Measurements from ENCODE around the gene IKBIP. TPM values are rescaled to one million over a fixed set of nuclear protein-coding genes. Genes with fewer than 3 reads are reported as not detected.

Gene IKBIP
- total and polyA plus RNA-seq, 9 of the 15 experiments (the other 6 are each of a cell fraction or from before 2014, with no cell fraction given): 3.3 to 19.5 (median 14.9) TPM

DNA sequence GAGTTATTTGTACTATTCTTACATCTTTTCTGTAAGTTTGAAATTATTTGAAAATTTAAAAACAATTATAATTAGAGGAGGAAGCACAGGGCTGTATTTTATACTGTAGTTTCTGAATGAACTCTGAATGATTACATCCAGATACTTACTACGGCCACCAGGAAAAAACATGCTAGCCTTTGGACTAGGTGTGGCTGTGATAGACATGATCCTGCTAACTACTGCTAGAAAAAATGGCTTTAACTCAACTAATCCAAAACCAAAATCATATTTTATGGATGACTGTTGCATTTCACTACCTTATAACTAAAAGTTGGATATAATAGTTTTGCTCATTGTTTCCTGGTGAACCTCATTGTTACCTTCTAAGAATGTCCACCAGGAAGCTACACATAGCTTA lies 66.2 kb downstream of the IKBIP start (continued):
- TF ChIP-seq, protein P1, sequence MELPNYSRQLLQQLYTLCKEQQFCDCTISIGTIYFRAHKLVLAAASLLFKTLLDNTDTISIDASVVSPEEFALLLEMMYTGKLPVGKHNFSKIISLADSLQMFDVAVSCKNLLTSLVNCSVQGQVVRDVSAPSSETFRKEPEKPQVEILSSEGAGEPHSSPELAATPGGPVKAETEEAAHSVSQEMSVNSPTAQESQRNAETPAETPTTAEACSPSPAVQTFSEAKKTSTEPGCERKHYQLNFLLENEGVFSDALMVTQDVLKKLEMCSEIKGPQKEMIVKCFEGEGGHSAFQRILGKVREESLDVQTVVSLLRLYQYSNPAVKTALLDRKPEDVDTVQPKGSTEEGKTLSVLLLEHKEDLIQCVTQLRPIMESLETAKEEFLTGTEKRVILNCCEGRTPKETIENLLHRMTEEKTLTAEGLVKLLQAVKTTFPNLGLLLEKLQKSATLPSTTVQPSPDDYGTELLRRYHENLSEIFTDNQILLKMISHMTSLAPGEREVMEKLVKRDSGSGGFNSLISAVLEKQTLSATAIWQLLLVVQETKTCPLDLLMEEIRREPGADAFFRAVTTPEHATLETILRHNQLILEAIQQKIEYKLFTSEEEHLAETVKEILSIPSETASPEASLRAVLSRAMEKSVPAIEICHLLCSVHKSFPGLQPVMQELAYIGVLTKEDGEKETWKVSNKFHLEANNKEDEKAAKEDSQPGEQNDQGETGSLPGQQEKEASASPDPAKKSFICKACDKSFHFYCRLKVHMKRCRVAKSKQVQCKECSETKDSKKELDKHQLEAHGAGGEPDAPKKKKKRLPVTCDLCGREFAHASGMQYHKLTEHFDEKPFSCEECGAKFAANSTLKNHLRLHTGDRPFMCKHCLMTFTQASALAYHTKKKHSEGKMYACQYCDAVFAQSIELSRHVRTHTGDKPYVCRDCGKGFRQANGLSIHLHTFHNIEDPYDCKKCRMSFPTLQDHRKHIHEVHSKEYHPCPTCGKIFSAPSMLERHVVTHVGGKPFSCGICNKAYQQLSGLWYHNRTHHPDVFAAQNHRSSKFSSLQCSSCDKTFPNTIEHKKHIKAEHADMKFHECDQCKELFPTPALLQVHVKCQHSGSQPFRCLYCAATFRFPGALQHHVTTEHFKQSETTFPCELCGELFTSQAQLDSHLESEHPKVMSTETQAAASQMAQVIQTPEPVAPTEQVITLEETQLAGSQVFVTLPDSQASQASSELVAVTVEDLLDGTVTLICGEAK (IDR thresholded peaks at IDR 0.05): no peak
- TF ChIP-seq, protein P1 (CRISPR knock-in tag; IDR thresholded peaks at IDR 0.05): no peak
- TF ChIP-seq, protein P2, sequence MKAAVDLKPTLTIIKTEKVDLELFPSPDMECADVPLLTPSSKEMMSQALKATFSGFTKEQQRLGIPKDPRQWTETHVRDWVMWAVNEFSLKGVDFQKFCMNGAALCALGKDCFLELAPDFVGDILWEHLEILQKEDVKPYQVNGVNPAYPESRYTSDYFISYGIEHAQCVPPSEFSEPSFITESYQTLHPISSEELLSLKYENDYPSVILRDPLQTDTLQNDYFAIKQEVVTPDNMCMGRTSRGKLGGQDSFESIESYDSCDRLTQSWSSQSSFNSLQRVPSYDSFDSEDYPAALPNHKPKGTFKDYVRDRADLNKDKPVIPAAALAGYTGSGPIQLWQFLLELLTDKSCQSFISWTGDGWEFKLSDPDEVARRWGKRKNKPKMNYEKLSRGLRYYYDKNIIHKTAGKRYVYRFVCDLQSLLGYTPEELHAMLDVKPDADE (conservative IDR thresholded peaks at IDR 0.05; ENCODE audit: control insufficient read depth, low read depth, low read length): no peak
- TF ChIP-seq KAT8 (IDR thresholded peaks at IDR 0.05; ENCODE audit: low read depth): no peak
- no peak for TF ChIP-seq BRCA1 (IDR thresholded peaks at IDR 0.05)
- no peak for TF ChIP-seq BRCA1 (CRISPR knock-in tag; IDR thresholded peaks at IDR 0.05)
- TF ChIP-seq, protein P3, sequence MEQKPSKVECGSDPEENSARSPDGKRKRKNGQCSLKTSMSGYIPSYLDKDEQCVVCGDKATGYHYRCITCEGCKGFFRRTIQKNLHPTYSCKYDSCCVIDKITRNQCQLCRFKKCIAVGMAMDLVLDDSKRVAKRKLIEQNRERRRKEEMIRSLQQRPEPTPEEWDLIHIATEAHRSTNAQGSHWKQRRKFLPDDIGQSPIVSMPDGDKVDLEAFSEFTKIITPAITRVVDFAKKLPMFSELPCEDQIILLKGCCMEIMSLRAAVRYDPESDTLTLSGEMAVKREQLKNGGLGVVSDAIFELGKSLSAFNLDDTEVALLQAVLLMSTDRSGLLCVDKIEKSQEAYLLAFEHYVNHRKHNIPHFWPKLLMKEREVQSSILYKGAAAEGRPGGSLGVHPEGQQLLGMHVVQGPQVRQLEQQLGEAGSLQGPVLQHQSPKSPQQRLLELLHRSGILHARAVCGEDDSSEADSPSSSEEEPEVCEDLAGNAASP (IDR thresholded peaks at IDR 0.05): no peak
- no peak for TF ChIP-seq PHF8 (IDR thresholded peaks at IDR 0.05; ENCODE audit: borderline replicate concordance, low read length)
- TF ChIP-seq PCBP1 (IDR thresholded peaks at IDR 0.05; ENCODE audit: low read depth, low read length, poor library complexity, severe bottlenecking): no peak
- TF ChIP-seq, protein P4, sequence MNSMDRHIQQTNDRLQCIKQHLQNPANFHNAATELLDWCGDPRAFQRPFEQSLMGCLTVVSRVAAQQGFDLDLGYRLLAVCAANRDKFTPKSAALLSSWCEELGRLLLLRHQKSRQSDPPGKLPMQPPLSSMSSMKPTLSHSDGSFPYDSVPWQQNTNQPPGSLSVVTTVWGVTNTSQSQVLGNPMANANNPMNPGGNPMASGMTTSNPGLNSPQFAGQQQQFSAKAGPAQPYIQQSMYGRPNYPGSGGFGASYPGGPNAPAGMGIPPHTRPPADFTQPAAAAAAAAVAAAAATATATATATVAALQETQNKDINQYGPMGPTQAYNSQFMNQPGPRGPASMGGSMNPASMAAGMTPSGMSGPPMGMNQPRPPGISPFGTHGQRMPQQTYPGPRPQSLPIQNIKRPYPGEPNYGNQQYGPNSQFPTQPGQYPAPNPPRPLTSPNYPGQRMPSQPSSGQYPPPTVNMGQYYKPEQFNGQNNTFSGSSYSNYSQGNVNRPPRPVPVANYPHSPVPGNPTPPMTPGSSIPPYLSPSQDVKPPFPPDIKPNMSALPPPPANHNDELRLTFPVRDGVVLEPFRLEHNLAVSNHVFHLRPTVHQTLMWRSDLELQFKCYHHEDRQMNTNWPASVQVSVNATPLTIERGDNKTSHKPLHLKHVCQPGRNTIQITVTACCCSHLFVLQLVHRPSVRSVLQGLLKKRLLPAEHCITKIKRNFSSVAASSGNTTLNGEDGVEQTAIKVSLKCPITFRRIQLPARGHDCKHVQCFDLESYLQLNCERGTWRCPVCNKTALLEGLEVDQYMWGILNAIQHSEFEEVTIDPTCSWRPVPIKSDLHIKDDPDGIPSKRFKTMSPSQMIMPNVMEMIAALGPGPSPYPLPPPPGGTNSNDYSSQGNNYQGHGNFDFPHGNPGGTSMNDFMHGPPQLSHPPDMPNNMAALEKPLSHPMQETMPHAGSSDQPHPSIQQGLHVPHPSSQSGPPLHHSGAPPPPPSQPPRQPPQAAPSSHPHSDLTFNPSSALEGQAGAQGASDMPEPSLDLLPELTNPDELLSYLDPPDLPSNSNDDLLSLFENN (IDR thresholded peaks at IDR 0.05; ENCODE audit: low read depth in 2 of 2, low read length in 2 of 2): 0 out of 4 replicates have a peak, but pooled peaks of 1 of the 2 experiments have one; percentile 10
- TF ChIP-seq POLR3A (IDR thresholded peaks at IDR 0.05; ENCODE audit: borderline replicate concordance, extremely low read depth, insufficient read depth, insufficient read length): no peak

All from K562 (cell line).